Femur (tissue), 1 donor: Measurements from ENCODE around the gene GCNT4.

Source experiments
- DNase-seq: peaks from one replicate; pipeline ENCODE4 v3.0.0-alpha.2; 2017

The GCNT4 gene

GRCh38 chr5:75050415-75050814, 1.9 kb downstream of the GCNT4 start:
- no peak for DNase-seq

- DNase-seq: no peak
Observed at GRCh38 chr5:75049456-75050351, 2.7 kb downstream of the GCNT4 start.

GRCh38 chr5:75048457-75048953, 3.9 kb downstream of the GCNT4 start:
- no peak for DNase-seq

- DNase-seq: no peak
Observed at GRCh38 chr5:75047356-75047755, 5.0 kb downstream of the GCNT4 start.

DNA sequence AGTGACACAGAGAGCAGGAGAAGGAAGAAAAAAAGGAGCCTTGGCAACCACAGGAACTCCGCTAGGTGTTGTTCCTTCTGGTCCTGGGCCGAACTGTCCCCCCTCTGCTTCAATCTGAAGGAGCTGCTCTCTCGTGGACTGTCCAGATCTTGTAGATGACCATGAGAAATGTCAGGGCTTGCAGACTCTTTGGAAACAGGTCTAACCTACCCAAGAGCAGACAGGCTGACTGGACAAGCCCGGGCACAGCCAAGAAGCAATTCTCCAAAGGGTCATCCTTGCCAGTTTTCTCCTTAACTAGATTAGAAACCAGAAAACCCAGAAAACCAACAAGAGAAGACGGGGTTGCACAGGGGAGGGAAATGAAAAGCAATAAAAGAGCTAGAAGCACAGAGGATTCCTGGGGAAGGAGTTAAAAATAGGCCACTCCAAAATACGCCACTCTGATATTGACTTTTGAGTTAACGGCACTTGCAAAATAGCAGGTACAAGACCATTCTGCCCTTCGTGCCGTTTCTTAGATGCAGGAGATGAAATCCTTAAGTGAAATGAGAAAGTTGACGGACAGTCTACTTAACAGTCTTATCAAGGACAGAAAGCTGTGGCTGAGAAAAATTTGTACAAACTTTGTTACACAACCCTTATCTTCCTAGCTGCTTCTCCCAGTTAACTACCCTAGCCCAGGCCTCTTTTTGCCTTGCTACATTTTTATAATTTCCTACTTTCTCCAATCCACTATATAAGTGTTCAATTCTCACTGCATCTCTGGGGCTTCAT, 5.8 kb downstream of the GCNT4 start:
- no peak for DNase-seq

DNA sequence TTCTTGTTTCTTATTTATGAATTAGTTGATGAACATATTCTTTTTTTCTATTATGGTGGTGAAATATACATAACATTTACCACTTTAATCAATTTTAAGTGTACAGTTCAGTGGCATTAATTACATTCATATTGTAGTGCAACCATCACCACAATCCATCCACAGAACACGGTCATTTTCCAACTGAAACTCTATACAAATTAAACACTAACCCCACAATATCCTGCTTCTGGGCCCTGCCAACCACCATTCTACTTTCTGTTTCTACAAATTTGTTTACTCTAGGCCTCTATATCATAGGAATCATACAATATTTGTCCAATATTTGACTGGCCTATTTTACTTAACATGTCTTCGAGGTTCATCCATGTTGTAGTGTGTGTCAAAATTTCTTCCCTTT, 7.3 kb downstream of the GCNT4 start:
- DNase-seq: no peak

GRCh38 chr5:75044406-75044805, 8.0 kb downstream of the GCNT4 start:
- DNase-seq: no peak

GRCh38 chr5:75043633-75044264, 8.6 kb downstream of the GCNT4 start:
- DNase-seq: no peak

GRCh38 chr5:75042522-75042921, 9.8 kb downstream of the GCNT4 start:
- no peak for DNase-seq

DNA sequence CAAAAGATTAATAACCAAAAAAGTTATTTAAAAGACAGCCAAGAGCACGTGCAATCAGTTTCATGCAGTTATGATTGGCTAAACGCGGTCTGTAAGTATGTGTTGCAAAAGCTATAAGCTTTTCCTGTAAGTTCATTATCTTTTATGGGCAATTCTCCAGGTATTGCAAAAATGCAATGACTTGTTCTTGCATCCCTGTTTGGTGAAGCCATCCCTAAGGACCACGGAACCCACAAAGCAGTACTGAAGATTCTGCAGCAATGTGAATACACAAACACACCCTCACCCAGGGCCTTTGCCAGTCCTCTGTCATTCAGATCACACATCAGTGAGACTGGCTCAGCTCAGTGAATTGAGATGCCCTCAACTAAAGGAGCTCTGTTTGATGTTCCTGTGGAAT, 11.4 kb downstream of the GCNT4 start:
- DNase-seq: no peak

GRCh38 chr5:75037106-75037505, 15.3 kb downstream of the GCNT4 start:
- no peak for DNase-seq

DNA sequence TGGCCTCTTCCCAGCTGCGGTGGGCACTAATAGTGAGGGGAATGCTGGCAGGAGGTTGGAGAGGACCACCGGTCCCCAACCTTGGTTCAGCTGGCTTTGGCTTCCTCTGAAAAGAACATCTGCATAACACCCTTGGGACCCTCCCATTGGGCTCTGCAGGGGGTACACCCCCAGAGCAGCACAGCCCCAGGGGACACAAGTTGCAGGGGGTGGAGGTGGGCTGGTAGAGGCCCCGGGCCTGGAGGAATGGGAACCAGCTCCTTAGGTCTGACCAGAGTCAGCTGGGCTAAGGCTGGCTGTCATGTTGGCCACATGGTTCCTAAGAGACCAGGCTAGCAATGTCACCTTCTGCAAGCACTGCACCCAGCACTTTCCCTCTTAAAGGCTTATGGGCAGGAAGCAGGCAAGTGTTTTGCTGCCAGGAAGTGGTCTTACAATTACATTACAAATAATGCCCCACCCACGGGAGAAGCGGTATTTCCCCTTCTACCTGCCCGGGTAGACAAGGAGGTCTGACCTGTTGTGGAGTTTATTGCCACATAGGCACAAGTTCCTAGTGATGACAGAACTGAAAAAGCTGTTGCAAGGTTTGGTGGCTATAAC, 18.1 kb downstream of the GCNT4 start:
- no peak for DNase-seq

DNA sequence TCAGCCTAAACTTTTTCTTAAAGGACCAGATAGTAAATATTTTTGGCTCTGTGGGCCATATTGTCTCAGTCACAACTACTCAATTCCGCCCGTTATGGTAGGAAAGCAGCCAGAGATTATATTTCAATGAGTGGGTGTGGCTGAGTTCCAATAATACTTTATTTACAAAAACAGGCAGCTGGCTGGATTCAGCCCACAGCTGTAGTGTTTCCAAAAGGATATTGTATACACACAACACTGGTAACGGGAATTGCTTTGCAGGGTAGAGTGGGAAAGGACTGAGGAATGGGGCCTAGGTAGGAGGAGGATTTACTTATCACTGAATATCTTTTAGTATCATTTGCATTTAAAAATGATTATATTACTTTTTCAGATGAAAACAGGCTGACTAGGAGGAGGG, 21.0 kb downstream of the GCNT4 start:
- no peak for DNase-seq

GRCh38 chr5:75028090-75028489, 24.3 kb downstream of the GCNT4 start:
- no peak for DNase-seq

- DNase-seq: no peak
Observed at GRCh38 chr5:75023368-75024159, 28.8 kb downstream of the GCNT4 start.

- DNase-seq: no peak
Observed at GRCh38 chr5:75021800-75022199, 30.6 kb downstream of the GCNT4 start.

DNA sequence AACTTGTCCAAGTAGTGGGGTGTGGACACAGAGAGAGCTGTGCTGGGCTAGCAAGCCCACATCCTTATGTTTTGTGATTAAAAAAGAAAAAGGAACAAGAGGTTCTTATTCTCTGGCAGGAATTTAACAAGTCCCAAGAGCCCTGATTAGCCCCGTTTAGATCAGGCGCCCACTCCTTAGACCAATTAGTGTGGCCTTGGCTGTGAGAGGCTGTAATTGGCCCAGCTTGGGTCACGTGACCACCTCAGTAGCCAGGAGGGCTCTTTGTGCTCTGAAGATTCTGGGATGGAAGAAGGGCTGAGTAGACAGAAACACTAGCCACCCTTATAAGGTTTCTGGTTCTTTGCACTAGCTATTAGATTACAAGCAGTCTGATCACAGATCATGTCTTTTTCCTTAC, 31.1 kb downstream of the GCNT4 start:
- no peak for DNase-seq

DNA sequence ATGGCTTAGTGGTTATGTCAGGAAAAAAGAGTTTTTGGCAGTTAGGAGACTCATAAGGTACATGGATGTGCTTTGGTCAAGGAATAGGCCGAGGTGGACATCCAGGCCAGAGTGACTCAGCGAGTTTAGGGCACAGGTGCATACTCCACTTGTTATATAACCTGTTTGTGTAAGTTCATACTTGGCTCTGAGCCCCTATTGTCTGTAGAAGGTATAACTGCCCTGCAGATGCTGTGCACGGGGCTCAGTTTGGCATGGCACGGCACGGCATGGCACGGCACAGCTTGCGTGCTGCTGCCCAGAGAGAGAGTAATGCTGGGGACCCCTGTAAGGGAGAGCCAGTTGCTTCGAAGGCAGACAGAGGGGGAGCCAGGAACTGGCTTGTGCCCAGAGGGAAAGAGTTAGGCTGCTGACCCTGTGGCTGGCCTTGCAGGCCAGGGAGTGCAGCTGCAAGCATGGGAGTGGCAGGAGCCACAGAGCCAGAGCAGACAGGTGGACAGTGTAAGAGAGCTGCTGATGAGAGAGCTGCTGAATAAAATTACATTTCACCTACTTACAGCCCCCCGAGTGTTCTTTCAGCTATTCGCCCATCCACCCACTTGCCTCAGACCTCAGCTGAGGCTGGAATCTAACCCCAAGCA, 32.2 kb downstream of the GCNT4 start:
- DNase-seq: no peak

- no peak for DNase-seq
Observed at GRCh38 chr5:75018805-75019587, 33.4 kb downstream of the GCNT4 start.

GRCh38 chr5:75017971-75018370, 34.4 kb downstream of the GCNT4 start:
- DNase-seq: no peak

DNA sequence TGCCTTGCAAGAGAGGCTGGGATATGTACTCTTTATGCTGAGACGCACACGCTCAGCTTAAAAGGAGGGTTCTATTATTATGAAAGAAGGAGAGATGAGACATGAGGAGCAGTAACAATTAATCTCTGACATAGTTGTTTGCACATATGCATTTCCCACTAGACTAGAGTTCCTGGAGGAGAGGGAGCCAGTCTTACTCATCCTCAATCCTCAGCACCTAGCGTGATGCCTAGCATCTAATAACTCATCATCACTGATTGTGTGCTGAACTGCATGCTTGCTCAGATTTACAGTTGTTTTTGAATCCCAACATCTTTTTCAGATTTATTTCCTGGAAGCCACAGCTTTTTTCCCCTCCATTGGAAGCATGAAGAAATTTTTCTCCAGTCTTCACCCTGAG, 35.5 kb downstream of the GCNT4 start:
- no peak for DNase-seq
